K562 (cell line): Measurements from ENCODE around the gene SIRT3.

Experiments
- ELK1 ChIP-seq: sonication (generic); formaldehyde crosslinking; IDR thresholded peaks from 2 replicates; pipeline ENCODE4 v1.8.1; 2022; ENCODE audit warnings: missing genetic modification reagents
- HSF4 ChIP-seq: fragments of 250-450 bp; sonication (Bioruptor Pico); IDR thresholded peaks from 2 replicates; pipeline ENCODE4 v2.1.2; 2022; ENCODE audit warnings: mild to moderate bottlenecking, moderate library complexity, borderline replicate concordance
- JUND ChIP-seq, 2 experiments: IDR thresholded peaks; 2 replicates in 1 of 2; 3 replicates in 1 of 2; pipeline ENCODE4 v1.6.1; 2011; ENCODE audit warnings: borderline replicate concordance in 2 of 2, low read depth in 2 of 2, low read length in 2 of 2, improper control_type of control experiment in 1 of 2, missing biosample characterization in 1 of 2, missing genetic modification characterization in 1 of 2, missing genetic modification reagents in 1 of 2
- MXI1 ChIP-seq: IDR thresholded peaks from 2 replicates; pipeline ENCODE4 v1.6.1; 2011; ENCODE audit warnings: low read depth, mild to moderate bottlenecking, improper control_type of control experiment, low read length
- PHF21A ChIP-seq: fragments of 450-650 bp; IDR thresholded peaks from 2 replicates; pipeline ENCODE4 v1.6.1; 2017; ENCODE audit warnings: low read depth, borderline replicate concordance
- POLR2A ChIP-seq: fragments of 450-650 bp; conservative IDR thresholded peaks from 2 replicates; pipeline ENCODE4 v1.6.1; 2016
- SOX6 ChIP-seq: fragments of 450-650 bp; IDR thresholded peaks from 2 replicates; pipeline ENCODE4 v1.6.1; 2014; ENCODE audit warnings: mild to moderate bottlenecking
- TEAD1 ChIP-seq, 2 experiments: fragments of 450-650 bp in 1 of 2; sonication (generic) in 1 of 2; formaldehyde crosslinking; IDR thresholded peaks; 2 replicates each; pipeline versions ENCODE4 v1.4.0 to v1.8.0; 2020 to 2022; ENCODE audit warnings: mild to moderate bottlenecking in 2 of 2, missing genetic modification reagents in 1 of 2
- ZBTB1 ChIP-seq: sonication (generic); formaldehyde crosslinking; IDR thresholded peaks from 2 replicates; pipeline ENCODE4 v1.8.1; 2023; ENCODE audit warnings: missing genetic modification reagents, low read depth, mild to moderate bottlenecking, borderline replicate concordance
- TF ChIP-seq, protein P1 (sequence below), 3 experiments: IDR thresholded peaks in 2 of 3; conservative IDR thresholded peaks in 1 of 3; 2 replicates each; pipeline ENCODE4 v1.5.1; 2011 to 2012; ENCODE audit warnings: low read length in 3 of 3, mild to moderate bottlenecking in 3 of 3, control low read depth in 2 of 3, improper control_type of control experiment in 1 of 3, inconsistent platforms in 1 of 3, low read depth in 1 of 3, mixed read lengths in 1 of 3, moderate library complexity in 1 of 3; ENCODE audit not compliant: insufficient read depth in 2 of 3
- TF ChIP-seq, protein P2 (sequence below): fragments of 250-450 bp; sonication (Bioruptor Pico); IDR thresholded peaks from 2 replicates; pipeline ENCODE4 v1.5.0; 2022; ENCODE audit warnings: mild to moderate bottlenecking

GRCh38 chr11:255176-255575 lies 19.0 kb upstream of the SIRT3 start:
- TF ChIP-seq HSF4 (CRISPR knock-in tag) (no peak), MXI1 (no peak), JUND (IDR thresholded peaks at IDR 0.05; ENCODE audit: borderline replicate concordance, low read depth, low read length) (no peak), JUND (tag; IDR thresholded peaks at IDR 0.05; ENCODE audit: borderline replicate concordance, low read depth, low read length) (no peak), ELK1 (CRISPR knock-in tag) (no peak), SOX6 (no peak), TEAD1 (CRISPR knock-in tag; IDR thresholded peaks at IDR 0.05) (no peak), ZBTB1 (CRISPR knock-in tag) (no peak), PHF21A (no peak), POLR2A (no peak)
- TF ChIP-seq, protein P1, sequence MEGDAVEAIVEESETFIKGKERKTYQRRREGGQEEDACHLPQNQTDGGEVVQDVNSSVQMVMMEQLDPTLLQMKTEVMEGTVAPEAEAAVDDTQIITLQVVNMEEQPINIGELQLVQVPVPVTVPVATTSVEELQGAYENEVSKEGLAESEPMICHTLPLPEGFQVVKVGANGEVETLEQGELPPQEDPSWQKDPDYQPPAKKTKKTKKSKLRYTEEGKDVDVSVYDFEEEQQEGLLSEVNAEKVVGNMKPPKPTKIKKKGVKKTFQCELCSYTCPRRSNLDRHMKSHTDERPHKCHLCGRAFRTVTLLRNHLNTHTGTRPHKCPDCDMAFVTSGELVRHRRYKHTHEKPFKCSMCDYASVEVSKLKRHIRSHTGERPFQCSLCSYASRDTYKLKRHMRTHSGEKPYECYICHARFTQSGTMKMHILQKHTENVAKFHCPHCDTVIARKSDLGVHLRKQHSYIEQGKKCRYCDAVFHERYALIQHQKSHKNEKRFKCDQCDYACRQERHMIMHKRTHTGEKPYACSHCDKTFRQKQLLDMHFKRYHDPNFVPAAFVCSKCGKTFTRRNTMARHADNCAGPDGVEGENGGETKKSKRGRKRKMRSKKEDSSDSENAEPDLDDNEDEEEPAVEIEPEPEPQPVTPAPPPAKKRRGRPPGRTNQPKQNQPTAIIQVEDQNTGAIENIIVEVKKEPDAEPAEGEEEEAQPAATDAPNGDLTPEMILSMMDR (IDR thresholded peaks at IDR 0.05 in 2 of 3, conservative IDR thresholded peaks at IDR 0.05 in 1 of 3; ENCODE audit: insufficient read depth in 2 of 3, low read depth in 1 of 3, low read length in 3 of 3), result no peak
- TF ChIP-seq, protein P2, sequence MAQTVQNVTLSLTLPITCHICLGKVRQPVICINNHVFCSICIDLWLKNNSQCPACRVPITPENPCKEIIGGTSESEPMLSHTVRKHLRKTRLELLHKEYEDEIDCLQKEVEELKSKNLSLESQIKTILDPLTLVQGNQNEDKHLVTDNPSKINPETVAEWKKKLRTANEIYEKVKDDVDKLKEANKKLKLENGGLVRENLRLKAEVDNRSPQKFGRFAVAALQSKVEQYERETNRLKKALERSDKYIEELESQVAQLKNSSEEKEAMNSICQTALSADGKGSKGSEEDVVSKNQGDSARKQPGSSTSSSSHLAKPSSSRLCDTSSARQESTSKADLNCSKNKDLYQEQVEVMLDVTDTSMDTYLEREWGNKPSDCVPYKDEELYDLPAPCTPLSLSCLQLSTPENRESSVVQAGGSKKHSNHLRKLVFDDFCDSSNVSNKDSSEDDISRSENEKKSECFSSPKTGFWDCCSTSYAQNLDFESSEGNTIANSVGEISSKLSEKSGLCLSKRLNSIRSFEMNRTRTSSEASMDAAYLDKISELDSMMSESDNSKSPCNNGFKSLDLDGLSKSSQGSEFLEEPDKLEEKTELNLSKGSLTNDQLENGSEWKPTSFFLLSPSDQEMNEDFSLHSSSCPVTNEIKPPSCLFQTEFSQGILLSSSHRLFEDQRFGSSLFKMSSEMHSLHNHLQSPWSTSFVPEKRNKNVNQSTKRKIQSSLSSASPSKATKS (CRISPR knock-in tag), result no peak
